Testis (tissue), 3 donors: ENCODE measurements around the gene ABRAXAS1. TPM values are rescaled to one million over a fixed set of nuclear protein-coding genes. Genes with fewer than 3 reads are reported as not detected.

Source experiments
- DNase-seq: peaks from one replicate; pipeline ENCODE4 v3.0.0-alpha.2; 2019
- H3K27ac ChIP-seq, 2 donors: fragments of 200-600 bp; sonication (generic); one replicate each; pipeline ENCODE4 v1.5.1; 2019
- H3K27me3 ChIP-seq: fragments of 200-600 bp; sonication (generic); one replicate; pipeline ENCODE4 v1.5.1; 2019
- H3K36me3 ChIP-seq: fragments of 200-600 bp; sonication (generic); one replicate; pipeline ENCODE4 v1.5.1; 2017; ENCODE audit warnings: low read depth; ENCODE audit errors: missing control alignments
- H3K4me1 ChIP-seq: fragments of 200-600 bp; sonication (generic); one replicate; pipeline ENCODE4 v1.5.1; 2019
- H3K4me3 ChIP-seq, 2 donors: fragments of 200-600 bp; sonication (generic); one replicate each; pipeline ENCODE4 v1.5.1; 2017 to 2019
- H3K9me3 ChIP-seq: fragments of 200-600 bp; sonication (generic); one replicate; pipeline ENCODE4 v1.5.1; 2017
- POLR2A ChIP-seq: fragments of 450-650 bp; IDR thresholded peaks from one replicate; pipeline ENCODE4 v1.6.1; 2017; ENCODE audit warnings: antibody characterized with exemption, mild to moderate bottlenecking, moderate library complexity
- WGBS, 2 donors: methylation state at CpG; one replicate each; pipeline ENCODE4 v1.1.5; 2018; 5-methylcytosine and 5-hydroxymethylcytosine counted together
- intact Hi-C: fragments of 100-400 bp; cut with DNase I; formaldehyde crosslinking; loops from one replicate; pipeline ENCODE4 v1.15.1; 2023; ENCODE audit warnings: low total_unique reads
- polyA plus RNA-seq: library from polyadenylated mRNA; stranded (reverse); fragments of 350-450 nt; fragmentation: Illumina TruSeq; extraction: RNeasy Lipid Tissue Mini Kit (QIAGEN cat#74804); gene quantifications from one replicate; pipeline ENCODE4 v1.2.3, GENCODE V29; 2014; ENCODE audit warnings: low read depth, low replicate concordance; ENCODE audit not compliant: insufficient read depth
- total RNA-seq, 2 donors: library from RNA; depleted of rRNA; stranded (reverse); fragments of >200 nt; gene quantifications; one replicate each; pipeline ENCODE4 v1.2.3, GENCODE V29; 2016
- TF ChIP-seq, protein P1 (sequence below), 3 experiments: fragments of 450-650 bp in 2 of 3; fragments of 200-600 bp in 1 of 3; sonication (generic) in 1 of 3; IDR thresholded peaks; one replicate each; pipeline ENCODE4 v1.5.1; 2016 to 2019; ENCODE audit warnings: antibody characterized with exemption in 3 of 3, mild to moderate bottlenecking in 2 of 3, moderate library complexity in 1 of 3

Gene ABRAXAS1
- total and polyA plus RNA-seq, 3 donors from 2014 or later = 22.7 to 30.7 (median 25.0) TPM

DNA sequence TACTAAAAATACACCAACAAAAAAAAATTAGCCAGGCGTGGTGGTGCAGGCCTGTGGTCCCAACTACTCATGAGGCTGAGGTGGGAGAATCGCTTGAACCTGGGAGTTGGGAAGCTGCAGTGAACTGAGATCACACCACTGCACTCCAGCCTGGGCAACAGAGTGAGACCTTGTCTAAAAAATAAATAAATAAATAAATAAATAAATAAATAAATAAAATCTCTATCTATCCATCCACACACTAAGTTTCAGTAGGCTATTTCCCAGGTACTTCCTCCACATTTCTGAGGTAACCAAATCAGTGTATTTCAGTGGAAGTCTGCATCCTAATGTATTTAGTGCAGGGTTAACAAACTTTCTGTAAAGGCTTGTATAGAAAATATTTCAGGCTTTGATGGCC lies 10.9 kb downstream of the ABRAXAS1 start:
- Histone ChIP-seq H3K4me3 (no peak overlapping the region), H3K27ac (no peak overlapping the region), H3K9me3 (no peaks in the 10 kb centered on the region), H3K4me1 (no peaks in the 10 kb centered on the region), H3K36me3 (no peaks in the 10 kb centered on the region), H3K27me3 (no peaks in the 10 kb centered on the region)
- no peak for TF ChIP-seq POLR2A
- TF ChIP-seq, protein P1, sequence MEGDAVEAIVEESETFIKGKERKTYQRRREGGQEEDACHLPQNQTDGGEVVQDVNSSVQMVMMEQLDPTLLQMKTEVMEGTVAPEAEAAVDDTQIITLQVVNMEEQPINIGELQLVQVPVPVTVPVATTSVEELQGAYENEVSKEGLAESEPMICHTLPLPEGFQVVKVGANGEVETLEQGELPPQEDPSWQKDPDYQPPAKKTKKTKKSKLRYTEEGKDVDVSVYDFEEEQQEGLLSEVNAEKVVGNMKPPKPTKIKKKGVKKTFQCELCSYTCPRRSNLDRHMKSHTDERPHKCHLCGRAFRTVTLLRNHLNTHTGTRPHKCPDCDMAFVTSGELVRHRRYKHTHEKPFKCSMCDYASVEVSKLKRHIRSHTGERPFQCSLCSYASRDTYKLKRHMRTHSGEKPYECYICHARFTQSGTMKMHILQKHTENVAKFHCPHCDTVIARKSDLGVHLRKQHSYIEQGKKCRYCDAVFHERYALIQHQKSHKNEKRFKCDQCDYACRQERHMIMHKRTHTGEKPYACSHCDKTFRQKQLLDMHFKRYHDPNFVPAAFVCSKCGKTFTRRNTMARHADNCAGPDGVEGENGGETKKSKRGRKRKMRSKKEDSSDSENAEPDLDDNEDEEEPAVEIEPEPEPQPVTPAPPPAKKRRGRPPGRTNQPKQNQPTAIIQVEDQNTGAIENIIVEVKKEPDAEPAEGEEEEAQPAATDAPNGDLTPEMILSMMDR (IDR thresholded peaks at IDR 0.05) = no peak
- DNase-seq = no peak
- WGBS, 2 donors = 90 to 98% methylated on average over 2 of the region's 2 CpGs
- intact Hi-C loops = no loop called here

DNA sequence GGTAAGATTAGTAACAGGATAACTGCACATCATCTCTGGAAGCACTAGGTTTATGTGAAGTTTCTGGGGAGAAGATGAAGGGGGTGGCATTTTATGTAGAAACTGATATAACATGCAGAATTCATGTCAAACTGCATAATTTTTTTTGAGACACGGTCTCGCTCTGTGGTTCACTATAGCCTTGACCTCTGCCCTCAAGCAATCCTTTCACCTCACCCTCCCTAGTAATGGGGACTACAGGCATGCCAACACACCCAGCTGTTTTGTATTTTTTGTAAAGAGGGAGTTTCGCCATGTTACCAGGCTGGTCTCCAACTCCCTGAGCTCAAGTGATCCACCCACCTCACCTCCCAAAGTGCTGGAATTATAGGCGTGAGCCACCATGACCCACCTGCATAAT lies 11.5 kb downstream of the ABRAXAS1 start:
- WGBS, 2 donors = 56 to 83% methylated on average over 4 of the region's 4 CpGs
- Histone ChIP-seq H3K27me3 (no peaks in the 10 kb centered on the region), H3K36me3 (no peaks in the 10 kb centered on the region), H3K9me3 (no peaks in the 10 kb centered on the region), H3K4me1 (no peaks in the 10 kb centered on the region), H3K4me3 (no peak overlapping the region), H3K27ac (no peak overlapping the region)
- DNase-seq = no peak
- intact Hi-C loops = no loop called here
- TF ChIP-seq, protein P1 (IDR thresholded peaks at IDR 0.05) = no peak
- no peak for TF ChIP-seq POLR2A

DNA sequence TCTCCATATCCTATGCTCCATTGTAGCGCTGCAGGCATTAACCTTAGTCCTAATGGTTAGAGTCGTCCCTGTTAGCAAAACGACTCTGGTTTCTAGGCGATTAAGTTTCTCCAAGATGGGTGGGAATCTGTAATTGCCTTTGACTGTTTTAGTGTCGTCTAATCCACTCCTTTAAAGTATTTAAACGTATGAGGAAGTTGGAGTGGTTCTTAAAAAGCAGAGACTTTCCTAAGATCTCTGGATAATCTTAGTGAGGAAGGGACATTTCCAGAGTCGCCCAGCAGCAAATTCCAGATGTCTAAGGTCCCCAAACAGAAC lies 28.8 kb downstream of the ABRAXAS1 start:
- WGBS, 2 donors = 0 to 1% methylated on average over 7 of the region's 7 CpGs
- H3K9me3 ChIP-seq = no peaks in the 10 kb centered on the region
- H3K27ac ChIP-seq = peak overlapping the region; percentile 96 to 98
- intact Hi-C loops = no loop called here
- TF ChIP-seq, protein P1 (IDR thresholded peaks at IDR 0.05) = no peak
- no peak for TF ChIP-seq POLR2A
- H3K27me3 ChIP-seq = no peaks in the 10 kb centered on the region
- peak overlapping the region; percentile 84 to 85 for H3K4me3 ChIP-seq
- peaks cover 11% of the 10 kb centered on the region for H3K4me1 ChIP-seq
- no peak for DNase-seq
- no peaks in the 10 kb centered on the region for H3K36me3 ChIP-seq

DNA sequence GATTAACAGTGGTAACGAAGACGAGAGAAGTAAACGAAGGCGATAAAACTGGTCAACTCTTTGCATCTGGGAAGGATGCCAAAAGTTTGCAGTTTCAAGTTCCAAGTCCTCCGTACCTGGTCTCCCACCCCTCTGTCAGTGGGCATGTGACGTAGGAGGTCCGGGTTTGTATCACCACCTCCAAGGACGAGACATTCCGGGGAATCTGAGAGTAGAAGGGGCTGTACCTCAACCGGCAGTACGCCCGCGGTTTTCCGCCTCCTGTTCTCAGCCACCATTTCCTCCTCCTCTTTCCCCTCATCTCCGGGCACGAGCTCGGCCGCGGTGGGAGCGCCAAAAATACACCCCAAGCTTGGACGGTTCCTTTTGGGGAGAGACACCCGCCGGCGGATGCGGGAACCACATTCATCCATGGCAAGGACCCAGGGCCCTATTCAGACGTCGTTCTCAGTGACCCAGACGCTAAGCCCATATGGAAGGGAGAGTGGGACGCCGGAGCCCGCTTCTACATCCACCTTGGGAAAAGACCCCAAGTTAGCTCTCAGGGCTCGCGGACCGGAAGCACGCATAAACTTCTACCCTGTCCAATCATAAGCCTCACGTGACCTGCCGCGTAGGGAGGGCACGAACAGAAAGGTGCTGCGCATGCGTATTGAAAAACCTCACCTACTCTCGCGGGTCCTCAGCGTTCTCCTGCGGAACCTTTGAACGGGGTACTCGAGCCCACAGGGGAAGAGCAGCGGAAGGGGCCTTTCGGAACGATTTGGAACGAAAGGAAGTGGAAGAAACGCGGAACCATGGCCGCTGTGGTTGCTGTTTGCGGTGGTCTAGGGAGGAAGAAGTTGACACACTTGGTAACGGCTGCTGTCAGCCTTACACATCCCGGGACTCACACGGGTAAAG lies 29.4 kb downstream of the ABRAXAS1 start, which contains the start of the genes HELQ and MRPS18C:
Gene HELQ, minus strand, starts transcription at position 543 of the 903 bp plus-strand sequence. Its CDS starts 130 bp downstream, at position 413.
Gene MRPS18C, plus strand, starts transcription at position 778 of the 903 bp plus-strand sequence. Its CDS starts 20 bp downstream, at position 798.
- H3K4me3 ChIP-seq = peak within 1 kb of the TSS; percentile 84 to 85
- H3K27ac ChIP-seq = peak within 1 kb of the TSS; percentile 96 to 98
- H3K4me1 ChIP-seq = peaks cover 11% of the 10 kb centered on the region
- H3K27me3 ChIP-seq = no peaks in the 10 kb centered on the region
- no peaks in the 10 kb centered on the region for H3K9me3 ChIP-seq
- WGBS, 2 donors = 0% methylated on average over 57 to 58 of the region's 58 CpGs
- peak; percentile 98 for DNase-seq
- intact Hi-C loops = no loop called here
- H3K36me3 ChIP-seq = no peaks in the 10 kb centered on the region
- TF ChIP-seq, protein P1 (IDR thresholded peaks at IDR 0.05) = peak in 1 of 3 experiments; percentile 10
- peak; percentile 35 for TF ChIP-seq POLR2A
